Measurements from ENCODE around the gene TMEM107.
"Not testable (repeated sequence)": the region's sequence is repeated elsewhere in the genome, so short reads cannot be mapped to it uniquely, and the experiment has no call there.

The TMEM107 gene

DNA sequence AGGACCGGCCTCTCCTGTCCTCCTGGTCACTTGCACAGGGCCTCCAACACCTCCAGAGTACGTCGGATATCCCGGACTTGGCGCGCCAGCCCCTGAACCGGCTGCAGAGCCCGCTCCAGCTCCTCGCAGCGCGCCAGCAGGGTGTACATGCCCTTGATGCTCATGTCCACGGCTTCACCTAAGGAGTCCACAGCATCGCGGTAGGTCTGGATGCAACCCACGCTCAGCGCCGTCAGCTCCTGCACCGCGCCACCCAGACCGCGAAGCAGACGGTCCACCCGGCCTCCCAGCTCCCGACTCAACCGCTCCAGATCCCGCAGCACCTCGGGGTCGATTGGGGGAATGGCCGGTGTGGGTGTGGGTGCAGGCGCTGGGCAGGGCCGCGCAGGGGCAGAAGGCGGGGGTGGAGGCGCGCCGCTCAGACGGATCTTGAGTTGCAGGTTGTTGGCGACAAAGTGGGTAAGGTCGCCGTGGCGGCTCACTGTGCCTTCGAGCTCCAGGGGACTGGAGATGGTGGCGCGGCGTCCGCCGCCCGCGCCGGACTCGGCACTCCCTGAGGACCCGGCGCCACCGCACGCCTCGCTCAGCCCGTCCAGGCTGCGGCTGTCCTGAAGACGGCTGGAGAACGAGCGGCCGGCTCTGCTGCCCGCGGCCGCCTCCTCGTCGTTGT is 13.0 kb upstream of the TMEM107 start:
- no peak for DNase-seq

DNA sequence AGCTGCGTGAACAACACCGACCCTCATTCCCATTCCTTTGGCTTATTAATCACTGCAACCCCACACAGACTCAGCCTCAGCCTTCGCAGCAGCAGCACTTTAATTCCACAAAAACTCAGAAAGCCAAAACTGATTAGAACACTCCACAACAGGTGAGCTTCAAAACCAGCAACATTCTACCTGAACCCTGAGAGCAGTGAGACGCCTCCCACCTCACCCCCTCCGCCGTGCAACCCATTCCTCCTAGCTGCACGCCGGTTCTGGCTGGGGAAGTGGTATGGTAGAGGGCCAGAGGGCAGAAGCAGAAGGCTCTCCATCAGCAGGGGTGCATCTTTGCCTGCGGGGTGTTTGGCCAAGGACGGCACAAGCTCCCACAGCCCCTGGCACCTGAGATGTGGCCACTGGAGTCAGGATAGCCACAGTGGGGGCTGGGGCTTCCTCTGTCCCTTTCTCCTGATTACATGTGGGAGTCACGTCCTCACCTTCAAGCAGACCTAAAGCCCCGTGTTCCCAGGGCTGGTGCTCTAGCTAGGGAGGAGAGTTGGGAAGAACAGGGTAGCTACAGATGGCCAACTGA is 12.2 kb upstream of the TMEM107 start:
- no peak for DNase-seq

DNA sequence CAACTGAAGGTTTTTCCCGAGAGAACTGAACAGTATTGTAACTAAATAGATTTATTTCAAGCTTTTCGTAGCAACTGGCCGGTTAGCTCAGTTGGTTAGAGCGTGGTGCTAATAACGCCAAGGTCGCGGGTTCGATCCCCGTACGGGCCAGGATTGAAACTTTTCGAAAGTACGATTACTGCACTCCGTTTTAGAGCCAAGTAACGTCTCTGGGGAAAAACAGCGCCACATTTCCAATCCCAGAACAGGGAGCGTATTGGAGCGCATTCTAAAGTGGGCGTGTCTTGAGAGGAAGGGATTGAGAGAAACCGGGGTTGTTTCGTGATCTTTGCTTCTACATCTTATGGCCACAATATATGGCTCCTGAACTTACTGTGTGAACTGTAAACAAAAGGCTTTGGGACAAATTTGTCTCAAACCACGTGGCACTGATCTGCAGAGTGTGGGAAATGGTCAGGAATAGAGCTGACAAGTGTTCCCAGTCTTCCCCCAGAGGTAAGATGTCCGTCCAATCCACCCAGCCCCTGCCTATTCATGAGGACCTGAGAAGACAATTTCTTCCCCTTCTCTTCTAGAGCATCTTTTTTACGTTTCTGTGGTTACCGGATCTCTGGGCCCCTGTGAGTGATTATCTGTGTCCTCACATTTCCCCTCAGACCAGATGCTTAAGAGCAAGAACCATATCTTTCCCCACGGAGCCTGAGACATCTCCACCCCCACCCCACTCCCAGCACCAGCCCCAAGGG is 11.5 kb upstream of the TMEM107 start:
- peak; percentile 95 to 98 for DNase-seq

DNA sequence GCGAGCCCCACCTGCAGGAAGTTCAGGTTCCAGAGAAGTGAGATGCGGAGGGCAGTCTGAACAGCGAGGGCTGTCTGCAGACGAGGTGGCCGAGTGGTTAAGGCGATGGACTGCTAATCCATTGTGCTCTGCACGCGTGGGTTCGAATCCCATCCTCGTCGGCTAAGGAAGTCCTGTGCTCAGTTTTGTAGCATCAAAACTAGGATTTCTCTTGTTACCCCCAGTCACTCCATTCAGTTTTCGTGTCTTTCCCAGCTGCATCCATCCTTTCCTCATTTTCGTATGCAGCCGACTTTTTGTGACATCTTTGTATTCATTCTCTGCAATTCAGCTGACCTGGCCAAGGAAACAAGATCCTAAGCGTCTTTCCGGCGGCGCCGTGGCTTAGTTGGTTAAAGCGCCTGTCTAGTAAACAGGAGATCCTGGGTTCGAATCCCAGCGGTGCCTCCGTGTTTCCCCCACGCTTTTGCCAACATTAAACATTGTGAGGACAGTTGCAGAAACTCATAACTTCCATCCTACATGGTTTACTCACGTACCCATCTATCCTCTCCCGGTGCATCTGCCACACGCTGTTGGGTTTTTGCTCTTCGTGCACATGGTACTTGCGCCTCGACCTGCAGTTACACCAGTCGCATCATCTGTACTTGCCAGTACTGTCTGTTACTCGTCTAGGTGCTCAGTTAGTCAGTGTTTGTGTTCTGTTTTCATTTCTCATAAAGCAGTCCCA is 10.8 kb upstream of the TMEM107 start:
- DNase-seq, result peak; percentile 95 to 96

DNA sequence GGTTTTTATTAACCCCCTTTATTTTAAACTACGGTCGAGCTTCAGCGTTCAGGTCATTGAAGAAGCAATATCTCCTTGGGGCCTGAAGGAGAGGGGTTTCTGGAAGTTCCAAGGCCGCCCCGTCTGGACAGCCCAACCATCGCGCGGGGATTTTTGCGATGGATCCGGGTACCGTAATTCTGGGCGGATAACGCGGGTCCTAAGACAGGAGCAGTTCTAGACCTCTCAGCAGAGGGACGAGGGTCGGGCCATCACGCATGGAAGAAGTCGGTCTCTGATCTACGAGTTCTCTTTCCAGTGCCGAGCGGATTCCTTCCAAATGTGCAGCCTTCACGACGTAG is 10.2 kb upstream of the TMEM107 start:
- peak in 1 of 2 experiments; percentile 88 for DNase-seq

DNA sequence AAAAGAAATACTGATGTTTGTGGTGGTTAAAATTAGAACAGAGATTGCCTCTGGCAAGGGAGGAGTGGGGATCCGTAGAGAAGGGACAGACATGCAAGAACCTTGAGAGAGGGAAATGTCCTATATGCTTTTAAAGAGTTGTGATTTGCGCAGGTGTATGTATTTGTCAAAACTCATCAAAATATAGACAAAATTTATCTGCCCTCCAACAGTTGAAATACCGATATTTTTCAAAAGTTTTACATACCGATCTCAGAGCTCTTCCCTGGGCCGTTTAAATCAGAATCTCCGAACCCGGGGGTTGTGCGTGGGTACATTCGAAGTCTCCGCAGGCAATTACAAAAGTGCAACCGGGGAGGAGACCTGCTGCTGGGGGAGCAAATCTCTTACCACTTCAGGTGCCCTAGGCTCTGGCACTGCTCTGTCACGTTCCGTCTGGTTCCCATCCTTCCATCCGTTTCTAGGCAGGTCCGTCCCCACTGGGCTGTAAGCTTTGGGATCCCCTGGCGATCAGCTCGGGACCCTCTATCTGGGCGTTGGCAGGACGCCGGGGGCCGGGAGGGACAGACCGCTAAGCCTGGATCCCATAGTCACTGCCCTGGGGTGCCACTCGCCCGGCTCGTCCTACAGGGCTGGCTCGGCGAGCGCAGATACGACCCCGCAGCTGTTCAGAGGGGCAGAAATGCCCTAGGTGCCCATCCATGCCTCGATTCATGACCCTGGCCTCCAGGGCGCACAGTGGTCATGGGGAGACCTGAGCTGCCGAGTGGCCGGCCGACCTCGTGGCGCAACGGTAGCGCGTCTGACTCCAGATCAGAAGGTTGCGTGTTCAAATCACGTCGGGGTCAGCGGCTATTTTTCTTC is 9.6 kb upstream of the TMEM107 start:
- peak; percentile 80 to 86 for DNase-seq

DNA sequence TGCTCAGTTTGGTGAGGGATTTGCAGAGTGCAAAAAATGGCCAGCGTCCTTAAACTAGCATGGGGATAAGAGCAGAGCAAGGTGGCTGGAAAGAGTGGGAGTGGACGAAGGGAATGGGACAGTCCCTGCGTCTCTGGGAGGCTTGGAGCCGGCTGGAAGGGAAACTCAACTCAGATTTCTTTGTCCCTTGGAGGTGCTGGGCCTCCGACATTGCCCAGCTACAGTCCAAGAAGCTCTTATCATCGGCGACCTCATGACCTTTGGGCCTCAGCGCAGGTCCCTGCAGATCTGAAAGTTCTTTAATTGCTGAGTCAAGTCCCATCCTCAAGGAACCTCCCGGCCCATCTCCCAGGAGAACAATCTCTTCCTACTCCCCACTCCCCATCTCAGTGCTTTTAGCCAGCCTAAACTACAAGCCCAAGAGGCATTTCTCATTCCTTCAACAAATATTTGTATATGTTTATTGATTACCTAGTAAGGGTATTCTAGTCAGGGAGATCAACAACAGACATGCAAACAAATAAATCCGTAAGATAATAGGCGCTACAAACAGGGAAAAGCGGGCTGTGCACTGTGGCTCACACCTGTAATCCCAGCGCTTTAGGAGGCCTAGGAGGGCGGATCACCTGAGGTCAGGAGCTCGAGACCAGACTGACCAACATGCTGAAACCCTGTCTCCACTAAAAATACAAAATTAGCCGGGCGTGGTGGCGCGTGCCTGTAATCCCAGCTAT is 985 bp upstream of the TMEM107 start:
- no peak for DNase-seq

DNA sequence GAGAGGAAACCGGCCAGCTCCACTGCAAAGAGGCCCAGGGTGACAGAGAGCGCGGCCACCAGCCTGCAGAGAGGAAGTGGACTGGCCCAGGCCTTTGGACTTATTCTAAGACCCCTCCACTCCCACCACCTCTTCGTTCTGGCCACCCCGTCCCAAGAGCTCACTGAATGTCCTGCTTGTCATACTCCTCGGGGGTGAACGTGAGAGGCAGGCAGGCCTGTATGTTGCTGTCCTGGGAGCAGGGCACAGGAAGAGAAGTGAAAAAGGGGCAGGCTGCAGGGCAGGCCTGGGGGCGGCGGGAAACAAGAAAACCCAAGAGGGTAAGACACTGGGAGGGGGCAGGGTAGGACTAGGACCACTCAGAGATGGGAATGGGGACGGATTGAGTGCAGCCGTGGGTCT is 384 bp downstream of the TMEM107 start:
- DNase-seq, result no peak

DNA sequence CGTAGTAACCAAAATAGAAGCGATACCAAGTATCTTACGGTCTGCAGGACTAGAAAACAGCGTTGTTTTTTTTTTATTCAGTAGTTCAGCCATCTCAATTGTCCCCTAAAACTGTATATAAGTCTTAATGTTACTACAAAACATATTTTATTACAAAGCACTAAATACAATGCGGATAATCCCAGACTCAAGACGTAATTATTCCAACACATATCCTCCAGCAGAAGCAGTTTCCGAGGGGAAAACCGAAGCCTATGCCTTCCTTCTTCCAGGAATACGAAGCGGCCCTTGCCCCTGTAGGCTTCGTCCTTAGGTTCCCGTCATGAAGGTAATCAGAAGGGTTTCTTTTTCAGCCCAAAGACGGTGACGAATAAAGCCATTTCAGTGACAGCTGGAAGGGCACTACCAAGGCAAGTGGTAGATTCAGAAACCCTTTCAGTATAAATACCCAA is 2.3 kb downstream of the TMEM107 start:
- no peak for DNase-seq

DNA sequence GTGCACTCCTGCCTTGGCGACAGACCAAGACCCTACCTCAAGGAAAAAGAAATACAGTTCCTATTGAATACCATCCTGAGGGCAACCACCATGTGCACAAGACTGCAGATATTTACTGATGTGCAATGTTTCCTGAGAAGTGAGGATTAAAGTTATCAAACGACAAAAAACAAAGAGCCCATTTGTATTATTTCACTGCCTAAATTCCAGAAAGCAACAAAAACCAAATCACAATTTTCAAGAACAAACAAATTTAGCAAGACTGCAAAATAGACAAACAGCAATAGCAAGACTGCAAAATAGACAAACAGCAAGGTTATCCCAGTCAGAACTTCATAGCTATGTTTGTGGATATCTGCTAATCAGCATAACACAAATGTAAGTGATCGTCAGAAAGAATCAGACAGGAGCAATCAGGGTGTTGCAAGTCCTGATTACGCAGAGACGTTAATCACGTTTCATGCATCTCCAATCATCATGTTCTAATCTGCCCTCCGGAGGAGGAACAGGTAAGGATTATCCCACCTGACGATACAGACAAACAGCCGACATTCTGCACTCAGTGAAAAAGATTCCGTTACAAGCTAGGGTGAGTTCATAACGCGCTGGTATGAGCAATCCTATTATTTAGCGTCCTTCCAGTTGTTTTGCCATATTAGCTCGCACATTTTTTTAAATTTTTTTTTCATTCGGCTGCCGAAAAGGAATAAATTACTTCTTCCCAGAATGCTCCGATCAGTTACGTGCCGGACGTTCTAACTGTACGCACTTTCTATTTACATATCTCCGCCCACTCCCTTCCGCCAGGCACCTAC is 2.9 kb downstream of the TMEM107 start:
- DNase-seq, result peak; percentile 96

DNA sequence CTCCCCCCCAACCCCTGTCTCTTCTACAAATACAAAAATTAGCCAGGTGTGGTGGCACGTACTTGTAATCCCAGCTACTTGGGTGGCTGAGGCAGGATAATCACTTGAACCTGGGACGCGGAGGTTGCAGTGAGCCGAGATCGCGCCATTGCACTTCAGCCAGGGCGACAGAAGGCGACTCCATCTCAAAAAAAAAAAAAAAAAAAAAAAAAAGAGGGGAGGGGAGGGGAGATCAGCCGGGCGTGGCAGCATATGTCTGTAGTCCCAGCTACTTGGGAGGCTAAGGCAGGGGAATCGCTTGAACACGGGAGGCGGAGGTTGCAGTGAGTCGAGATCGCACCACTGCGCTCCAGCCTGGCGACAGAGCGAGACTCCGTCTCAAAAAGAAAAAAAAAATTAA is 6.0 kb downstream of the TMEM107 start:
- DNase-seq, result not testable (repeated sequence)

DNA sequence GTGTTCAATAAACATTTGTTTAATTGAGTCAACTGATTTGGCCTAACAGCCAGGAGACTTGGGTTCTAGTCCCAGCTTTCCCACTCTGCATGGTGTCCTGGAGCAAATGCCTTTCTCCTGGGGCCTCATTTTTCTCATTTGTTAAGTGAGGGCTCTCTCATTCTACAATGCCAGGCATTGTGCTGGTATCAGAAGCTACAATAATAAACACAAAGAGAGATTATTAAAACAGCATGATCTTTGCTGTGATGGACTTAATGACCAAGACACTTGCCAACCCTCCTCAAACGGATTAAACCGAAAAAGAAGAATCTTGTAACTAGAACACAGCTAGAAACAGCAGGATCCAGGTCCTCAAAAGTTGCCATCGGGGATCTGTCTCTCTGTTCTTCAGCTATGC is 8.7 kb downstream of the TMEM107 start:
- no peak for DNase-seq

DNA sequence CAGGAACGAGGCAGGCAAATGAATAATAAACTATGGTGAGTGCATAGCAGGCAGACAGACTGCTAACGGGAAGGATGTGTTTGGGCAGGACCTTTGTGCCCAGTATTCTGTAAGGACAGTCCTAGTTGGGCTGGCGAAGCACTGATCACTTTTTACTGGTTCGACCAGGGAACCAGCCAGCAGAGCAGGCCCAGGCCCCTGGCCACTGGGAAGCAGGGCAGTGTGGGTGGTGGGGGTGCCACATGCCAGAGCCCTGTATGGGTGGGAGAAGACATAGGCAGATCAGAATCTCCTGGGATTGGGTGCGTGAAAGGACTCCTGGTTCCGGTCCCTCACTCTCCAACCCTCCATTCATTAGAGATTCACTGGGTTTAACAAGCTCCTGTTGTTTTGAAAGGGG is 9.4 kb downstream of the TMEM107 start:
- no peak for DNase-seq

DNA sequence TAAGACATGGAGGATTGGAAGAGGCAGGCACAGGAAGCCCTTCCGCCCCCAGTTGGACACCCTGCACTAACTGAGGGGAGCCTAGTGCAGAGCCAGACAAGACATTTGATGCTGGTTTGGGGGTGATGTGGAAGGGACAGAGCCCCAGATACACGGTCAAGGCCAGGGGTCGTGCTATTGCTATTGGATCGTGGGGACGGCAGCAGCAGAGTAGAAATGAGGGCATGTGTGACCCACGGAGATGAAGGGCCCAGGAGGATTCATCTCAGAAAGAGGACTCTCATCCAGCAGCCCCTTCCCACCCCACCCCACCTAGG is 11.4 kb downstream of the TMEM107 start:
- no peak for DNase-seq

DNA sequence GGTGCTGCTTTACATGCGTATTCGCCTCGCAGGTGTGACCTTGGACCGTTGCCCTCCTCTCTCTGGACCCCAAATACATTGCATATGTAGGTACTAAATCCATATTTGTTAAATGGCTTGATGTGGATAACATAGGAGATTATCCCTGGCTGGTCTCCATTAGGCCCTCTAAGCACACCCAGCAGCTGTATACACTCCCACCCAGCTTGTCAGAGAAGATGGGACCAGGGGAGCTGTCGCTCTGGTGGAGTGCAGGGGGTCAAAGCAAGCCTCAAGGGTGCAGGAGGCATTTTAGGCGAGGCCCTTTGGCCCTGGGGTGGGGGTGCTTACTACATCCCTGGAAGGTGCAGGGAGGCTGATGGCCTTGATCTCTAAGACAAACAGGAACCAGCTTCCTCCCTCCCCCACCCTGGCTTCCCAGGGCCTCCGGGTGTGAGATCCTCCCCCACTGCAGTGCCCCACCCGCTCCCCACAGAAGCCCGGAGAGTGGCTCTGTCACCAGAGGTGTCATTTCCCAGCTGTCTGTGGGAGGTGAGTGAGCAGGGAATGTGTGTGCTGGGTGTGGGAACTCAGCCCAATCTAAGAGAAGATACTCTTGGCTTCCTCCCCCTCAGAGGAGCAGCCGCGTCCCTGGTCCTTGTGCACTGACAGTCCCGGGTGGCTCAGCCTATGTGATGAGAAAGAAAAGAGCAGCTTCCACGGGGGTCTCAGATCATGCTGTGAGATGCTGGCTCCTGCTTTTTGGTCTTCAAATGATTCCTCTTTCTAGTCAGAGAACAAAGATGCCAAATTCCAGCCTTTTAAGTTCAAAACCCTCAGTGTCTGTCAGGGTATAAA is 12.0 kb downstream of the TMEM107 start:
- DNase-seq, result no peak

DNA sequence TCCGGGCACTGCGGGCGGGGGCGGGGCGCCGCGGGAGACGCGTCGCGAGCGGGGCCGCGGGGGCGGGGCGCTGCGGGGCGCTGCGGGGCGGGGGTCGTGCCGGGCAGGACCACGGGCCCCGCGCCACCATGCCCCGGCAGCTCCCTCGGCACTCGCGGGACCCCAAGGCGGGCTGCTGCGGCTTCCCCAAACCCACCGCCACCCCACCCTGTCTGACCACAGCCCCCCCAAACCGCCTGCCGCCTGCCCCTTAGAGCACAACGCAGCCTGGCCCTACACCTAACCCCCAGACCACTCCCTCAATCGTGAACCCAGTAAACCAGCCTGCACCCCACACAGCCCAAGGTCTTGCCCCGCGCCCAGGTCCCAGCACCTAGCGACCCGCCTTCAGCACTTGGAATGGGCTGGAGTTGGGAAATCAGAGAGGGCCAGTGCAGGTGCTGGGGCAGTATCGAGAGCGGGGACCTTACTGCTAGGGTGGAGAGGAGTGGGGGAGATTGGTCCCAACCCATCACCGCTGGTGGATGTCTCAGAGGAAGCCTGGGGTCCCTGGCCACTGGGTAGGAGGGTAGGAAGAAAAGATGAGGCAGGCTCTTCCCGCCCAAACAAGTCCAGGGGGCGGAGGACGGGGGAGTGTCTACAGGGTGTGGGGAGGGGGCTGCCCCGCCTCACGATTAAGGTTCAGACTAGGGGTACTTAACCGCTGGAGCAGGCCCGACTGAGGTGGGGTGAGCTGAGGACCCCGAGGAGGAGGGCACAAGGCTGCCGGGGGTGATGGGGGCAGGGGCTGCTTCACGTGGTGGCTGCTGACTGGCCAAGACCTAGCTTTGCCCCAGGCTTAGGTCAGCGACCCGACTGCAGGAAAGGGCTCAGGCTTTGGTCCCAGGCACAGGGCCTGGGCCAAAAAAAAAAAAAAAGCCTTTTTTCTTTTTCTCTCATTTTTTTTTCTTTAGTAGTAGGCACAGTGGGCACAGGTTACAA is 12.9 kb downstream of the TMEM107 start:
- no peak for DNase-seq

DNA sequence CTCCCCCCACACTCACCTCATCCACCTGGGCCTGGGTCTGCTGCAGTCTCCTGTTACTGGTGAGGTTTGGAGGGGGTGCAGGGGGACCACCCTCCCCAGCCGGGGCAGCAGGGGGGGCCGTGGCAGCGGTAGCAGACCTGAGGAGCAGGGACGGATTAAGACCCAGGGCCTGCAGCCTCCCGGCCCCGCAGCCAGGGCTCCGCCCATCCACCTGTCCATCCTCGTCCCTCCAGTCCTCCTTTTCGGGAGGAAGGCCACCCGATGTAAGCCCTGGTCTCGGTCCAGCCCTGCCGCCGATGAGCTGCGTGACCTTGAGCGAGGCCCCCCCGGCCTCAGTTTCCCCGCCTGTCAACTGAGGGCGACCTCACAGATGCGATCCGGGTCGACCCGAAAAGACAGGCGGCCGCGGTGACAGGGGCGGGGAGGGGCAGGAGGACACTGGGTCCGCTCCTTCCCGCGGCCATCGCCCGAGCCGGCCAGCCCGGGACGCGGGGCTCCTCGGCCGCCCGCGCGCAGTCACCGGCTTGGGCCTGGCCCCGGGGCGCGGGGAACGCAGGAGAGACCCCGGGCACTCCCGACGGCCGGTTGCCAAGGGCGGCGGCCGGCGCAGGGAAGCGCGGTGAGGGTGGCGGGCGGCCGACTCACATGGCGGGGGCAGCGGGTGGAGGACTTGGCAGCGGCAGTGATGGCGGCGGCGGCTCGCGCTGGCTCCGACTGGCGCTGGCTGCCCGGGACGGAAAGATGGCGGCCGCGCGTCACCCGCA is 13.8 kb downstream of the TMEM107 start, which contains the start of gene VAMP2:
Gene VAMP2 (minus strand): TSS at position 716 of the 764 bp plus-strand sequence. CDS start 69 bp downstream, at position 647.
- DNase-seq, result peak; percentile 30 to 70

Measured in NCI-H446 (cell line).